HEK293 (cell line): ENCODE data around the gene DENND1A.

Experiments used
- CTCF ChIA-PET: fragments of 350-600 bp; formaldehyde crosslinking; extraction: SDS; loops from one replicate; lab custom pipeline; 2021; ENCODE audit warnings: antibody characterized with exemption; lab: Yijun Ruan, JAX
- POLR2A ChIA-PET: fragments of 300-600 bp; formaldehyde crosslinking; extraction: SDS; loops from one replicate; lab custom pipeline; 2020; ENCODE audit warnings: antibody characterized with exemption, inconsistent platforms; lab: Yijun Ruan, JAX
- H3K27ac ChIP-seq: fragments of 200-500 bp; sonication (Bioruptor generic); 2 replicates; pipeline ENCODE4 v1.5.1; 2014; ENCODE audit warnings: low read depth, low read length, control low read depth, inconsistent platforms; ENCODE audit errors: extremely low read depth
- H3K36me3 ChIP-seq, 2 experiments: fragments of 200-500 bp in 1 of 2; sonication (Bioruptor generic) in 1 of 2; 1 replicate in 1 of 2; 2 replicates in 1 of 2; pipeline ENCODE4 v1.5.1; 2014 to 2017; ENCODE audit warnings: inconsistent platforms in 2 of 2, low read length in 2 of 2; ENCODE audit not compliant: control insufficient read depth in 2 of 2, insufficient read depth in 1 of 2
- H3K4me1 ChIP-seq: fragments of 200-500 bp; sonication (Bioruptor generic); 2 replicates; pipeline ENCODE4 v1.5.1; 2014; ENCODE audit warnings: mild to moderate bottlenecking, low read length, inconsistent platforms; ENCODE audit not compliant: control insufficient read depth, insufficient read depth
- H3K4me3 ChIP-seq: 2 replicates; pipeline ENCODE4 v1.5.1; 2011; ENCODE audit warnings: low read depth, mild to moderate bottlenecking, control low read depth, low read length, moderate library complexity
- H3K9me3 ChIP-seq: fragments of 200-500 bp; sonication (Bioruptor generic); 2 replicates; pipeline ENCODE4 v1.5.1; 2014; ENCODE audit warnings: low read depth, low read length, inconsistent platforms; ENCODE audit not compliant: control insufficient read depth, insufficient read depth
- FEZF1 ChIP-seq: fragments of 450-650 bp; formaldehyde crosslinking; IDR thresholded peaks from 2 replicates; pipeline ENCODE4 v1.5.1; 2016; ENCODE audit warnings: missing biosample characterization, missing genetic modification characterization
- GLIS1 ChIP-seq: fragments of 450-650 bp; formaldehyde crosslinking; IDR thresholded peaks from 2 replicates; pipeline ENCODE4 v1.5.1; 2016; ENCODE audit warnings: missing biosample characterization, missing genetic modification characterization
- MYNN ChIP-seq: fragments of 450-650 bp; formaldehyde crosslinking; IDR thresholded peaks from 2 replicates; pipeline ENCODE4 v1.5.1; 2016; ENCODE audit warnings: missing biosample characterization, missing genetic modification characterization, borderline replicate concordance
- MZF1 ChIP-seq: fragments of 450-650 bp; formaldehyde crosslinking; IDR thresholded peaks from 2 replicates; pipeline ENCODE4 v1.5.1; 2017; ENCODE audit warnings: missing biosample characterization, missing genetic modification characterization, borderline replicate concordance
- ZBTB17 ChIP-seq: fragments of 450-650 bp; formaldehyde crosslinking; IDR thresholded peaks from 2 replicates; pipeline ENCODE4 v1.5.1; 2016; ENCODE audit warnings: missing biosample characterization, missing genetic modification characterization
- ZBTB44 ChIP-seq: fragments of 450-650 bp; IDR thresholded peaks from 2 replicates; pipeline ENCODE4 v1.5.1; 2018; ENCODE audit warnings: missing biosample characterization, mild to moderate bottlenecking, missing genetic modification characterization
- ZEB2 ChIP-seq: fragments of 450-650 bp; formaldehyde crosslinking; IDR thresholded peaks from 2 replicates; pipeline ENCODE4 v1.5.1; 2016; ENCODE audit warnings: missing biosample characterization, missing genetic modification characterization
- ZNF10 ChIP-seq: fragments of 450-650 bp; formaldehyde crosslinking; IDR thresholded peaks from 2 replicates; pipeline ENCODE4 v1.5.1; 2017; ENCODE audit warnings: missing biosample characterization, missing genetic modification characterization
- ZNF114 ChIP-seq: fragments of 450-650 bp; formaldehyde crosslinking; IDR thresholded peaks from 2 replicates; pipeline ENCODE4 v1.5.0; 2017; ENCODE audit warnings: missing biosample characterization, missing genetic modification characterization
- ZNF18 ChIP-seq: fragments of 450-650 bp; formaldehyde crosslinking; IDR thresholded peaks from 2 replicates; pipeline ENCODE4 v1.5.1; 2016; ENCODE audit warnings: missing biosample characterization, missing genetic modification characterization
- ZNF274 ChIP-seq, 2 experiments: fragments of 200-500 bp in 1 of 2; fragments of 450-650 bp in 1 of 2; sonication (Bioruptor generic) in 1 of 2; formaldehyde crosslinking in 1 of 2; IDR thresholded peaks; 2 replicates each; pipeline versions ENCODE4 v1.5.1 to v1.6.1; 2014 to 2016; ENCODE audit warnings: borderline replicate concordance in 1 of 2, inconsistent platforms in 1 of 2, low read length in 1 of 2, missing biosample characterization in 1 of 2, missing genetic modification characterization in 1 of 2
- ZNF324 ChIP-seq: fragments of 450-650 bp; formaldehyde crosslinking; IDR thresholded peaks from 2 replicates; pipeline ENCODE4 v1.5.1; 2016; ENCODE audit warnings: missing biosample characterization, missing genetic modification characterization
- ZNF394 ChIP-seq: fragments of 450-650 bp; formaldehyde crosslinking; IDR thresholded peaks from 2 replicates; pipeline ENCODE4 v1.5.1; 2016; ENCODE audit warnings: missing biosample characterization, missing genetic modification characterization, mild to moderate bottlenecking, moderate library complexity, borderline replicate concordance
- ZNF514 ChIP-seq: fragments of 450-650 bp; formaldehyde crosslinking; IDR thresholded peaks from 2 replicates; pipeline ENCODE4 v1.5.1; 2016; ENCODE audit warnings: missing biosample characterization, missing genetic modification characterization
- ZNF530 ChIP-seq: fragments of 450-650 bp; formaldehyde crosslinking; IDR thresholded peaks from 2 replicates; pipeline ENCODE4 v1.5.1; 2016; ENCODE audit warnings: low read depth, missing biosample characterization, missing genetic modification characterization
- ZNF549 ChIP-seq: fragments of 450-650 bp; IDR thresholded peaks from 2 replicates; pipeline ENCODE4 v1.5.1; 2018; ENCODE audit warnings: missing biosample characterization, missing genetic modification characterization, mild to moderate bottlenecking, inconsistent platforms, moderate library complexity
- ZNF555 ChIP-seq: fragments of 450-650 bp; formaldehyde crosslinking; conservative IDR thresholded peaks from 2 replicates; pipeline ENCODE4 v1.5.1; 2017; ENCODE audit warnings: missing biosample characterization, mild to moderate bottlenecking, missing genetic modification characterization, inconsistent platforms
- ZNF585B ChIP-seq: fragments of 450-650 bp; formaldehyde crosslinking; IDR thresholded peaks from 2 replicates; pipeline ENCODE4 v1.5.1; 2016; ENCODE audit warnings: missing biosample characterization, missing genetic modification characterization
- ZNF600 ChIP-seq: fragments of 450-650 bp; formaldehyde crosslinking; IDR thresholded peaks from 2 replicates; pipeline ENCODE4 v1.5.1; 2016; ENCODE audit warnings: missing biosample characterization, missing genetic modification characterization
- ZNF621 ChIP-seq: fragments of 450-650 bp; formaldehyde crosslinking; IDR thresholded peaks from 2 replicates; pipeline ENCODE4 v1.5.1; 2017; ENCODE audit warnings: missing biosample characterization, missing genetic modification characterization
- TF ChIP-seq, protein P1 (sequence below): fragments of 450-650 bp; formaldehyde crosslinking; conservative IDR thresholded peaks from 2 replicates; pipeline ENCODE4 v1.5.1; 2016; ENCODE audit warnings: low read depth, missing biosample characterization, missing genetic modification characterization
- TF ChIP-seq, protein P2 (sequence below): fragments of 450-650 bp; formaldehyde crosslinking; IDR thresholded peaks from 2 replicates; pipeline ENCODE4 v1.5.1; 2016; ENCODE audit warnings: missing biosample characterization, missing genetic modification characterization, low read depth
- TF ChIP-seq, protein P3 (sequence below): fragments of 450-650 bp; formaldehyde crosslinking; IDR thresholded peaks from 2 replicates; pipeline ENCODE4 v1.5.1; 2016; ENCODE audit warnings: missing biosample characterization, missing genetic modification characterization

DENND1A gene

GRCh38 chr9:123772374-123772773, 157.6 kb downstream of the DENND1A start:
- H3K27ac ChIP-seq, result no peak overlapping the region
- no peaks in the 10 kb centered on the region for H3K9me3 ChIP-seq
- H3K4me3 ChIP-seq, result no peak overlapping the region
- H3K36me3 ChIP-seq, result no peaks in the 10 kb centered on the region
- CTCF ChIA-PET, result interaction anchor here (0.6 to 1.0 kb wide), 2 partner anchors 8 to 1651 kb away, joined by 3 to 4 read pairs; no protein-coding TSS in a partner anchor
- peaks cover 15% of the 10 kb centered on the region; the same call in 1 of the 2 replicates for H3K4me1 ChIP-seq
- no peak for TF ChIP-seq ZNF621 (tag by site-specific recombination)
- TF ChIP-seq GLIS1 (tag by site-specific recombination), result 0 out of 2 replicates have a peak, but pooled peaks have one; percentile 29
- no peak for TF ChIP-seq ZNF555
- TF ChIP-seq ZNF324, result 0 out of 2 replicates have a peak, but pooled peaks have one; percentile 38
- no peak for TF ChIP-seq ZNF585B (tag by site-specific recombination)
- TF ChIP-seq, protein P1, sequence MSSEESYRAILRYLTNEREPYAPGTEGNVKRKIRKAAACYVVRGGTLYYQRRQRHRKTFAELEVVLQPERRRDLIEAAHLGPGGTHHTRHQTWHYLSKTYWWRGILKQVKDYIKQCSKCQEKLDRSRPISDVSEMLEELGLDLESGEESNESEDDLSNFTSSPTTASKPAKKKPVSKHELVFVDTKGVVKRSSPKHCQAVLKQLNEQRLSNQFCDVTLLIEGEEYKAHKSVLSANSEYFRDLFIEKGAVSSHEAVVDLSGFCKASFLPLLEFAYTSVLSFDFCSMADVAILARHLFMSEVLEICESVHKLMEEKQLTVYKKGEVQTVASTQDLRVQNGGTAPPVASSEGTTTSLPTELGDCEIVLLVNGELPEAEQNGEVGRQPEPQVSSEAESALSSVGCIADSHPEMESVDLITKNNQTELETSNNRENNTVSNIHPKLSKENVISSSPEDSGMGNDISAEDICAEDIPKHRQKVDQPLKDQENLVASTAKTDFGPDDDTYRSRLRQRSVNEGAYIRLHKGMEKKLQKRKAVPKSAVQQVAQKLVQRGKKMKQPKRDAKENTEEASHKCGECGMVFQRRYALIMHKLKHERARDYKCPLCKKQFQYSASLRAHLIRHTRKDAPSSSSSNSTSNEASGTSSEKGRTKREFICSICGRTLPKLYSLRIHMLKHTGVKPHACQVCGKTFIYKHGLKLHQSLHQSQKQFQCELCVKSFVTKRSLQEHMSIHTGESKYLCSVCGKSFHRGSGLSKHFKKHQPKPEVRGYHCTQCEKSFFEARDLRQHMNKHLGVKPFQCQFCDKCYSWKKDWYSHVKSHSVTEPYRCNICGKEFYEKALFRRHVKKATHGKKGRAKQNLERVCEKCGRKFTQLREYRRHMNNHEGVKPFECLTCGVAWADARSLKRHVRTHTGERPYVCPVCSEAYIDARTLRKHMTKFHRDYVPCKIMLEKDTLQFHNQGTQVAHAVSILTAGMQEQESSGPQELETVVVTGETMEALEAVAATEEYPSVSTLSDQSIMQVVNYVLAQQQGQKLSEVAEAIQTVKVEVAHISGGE (tag by site-specific recombination), result 0 out of 2 replicates have a peak, but pooled peaks have one; percentile 16
- TF ChIP-seq ZNF274 (IDR thresholded peaks at IDR 0.05; ENCODE audit: low read length), result no peak
- no peak for TF ChIP-seq ZNF274 (tag by site-specific recombination; IDR thresholded peaks at IDR 0.05; ENCODE audit: borderline replicate concordance)
- TF ChIP-seq ZNF114 (tag by site-specific recombination), result no peak
- TF ChIP-seq MYNN (tag by site-specific recombination), result no peak
- TF ChIP-seq ZNF18, result no peak
- TF ChIP-seq ZNF10 (tag by site-specific recombination), result peak; percentile 57
- no peak for TF ChIP-seq ZBTB44
- TF ChIP-seq, protein P2, sequence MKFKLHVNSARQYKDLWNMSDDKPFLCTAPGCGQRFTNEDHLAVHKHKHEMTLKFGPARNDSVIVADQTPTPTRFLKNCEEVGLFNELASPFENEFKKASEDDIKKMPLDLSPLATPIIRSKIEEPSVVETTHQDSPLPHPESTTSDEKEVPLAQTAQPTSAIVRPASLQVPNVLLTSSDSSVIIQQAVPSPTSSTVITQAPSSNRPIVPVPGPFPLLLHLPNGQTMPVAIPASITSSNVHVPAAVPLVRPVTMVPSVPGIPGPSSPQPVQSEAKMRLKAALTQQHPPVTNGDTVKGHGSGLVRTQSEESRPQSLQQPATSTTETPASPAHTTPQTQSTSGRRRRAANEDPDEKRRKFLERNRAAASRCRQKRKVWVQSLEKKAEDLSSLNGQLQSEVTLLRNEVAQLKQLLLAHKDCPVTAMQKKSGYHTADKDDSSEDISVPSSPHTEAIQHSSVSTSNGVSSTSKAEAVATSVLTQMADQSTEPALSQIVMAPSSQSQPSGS (tag by site-specific recombination), result peak; percentile 77
- TF ChIP-seq ZNF394, result no peak
- TF ChIP-seq ZBTB17 (tag by site-specific recombination), result peak; percentile 30; the same call in 1 of the 2 replicates
- TF ChIP-seq, protein P3, sequence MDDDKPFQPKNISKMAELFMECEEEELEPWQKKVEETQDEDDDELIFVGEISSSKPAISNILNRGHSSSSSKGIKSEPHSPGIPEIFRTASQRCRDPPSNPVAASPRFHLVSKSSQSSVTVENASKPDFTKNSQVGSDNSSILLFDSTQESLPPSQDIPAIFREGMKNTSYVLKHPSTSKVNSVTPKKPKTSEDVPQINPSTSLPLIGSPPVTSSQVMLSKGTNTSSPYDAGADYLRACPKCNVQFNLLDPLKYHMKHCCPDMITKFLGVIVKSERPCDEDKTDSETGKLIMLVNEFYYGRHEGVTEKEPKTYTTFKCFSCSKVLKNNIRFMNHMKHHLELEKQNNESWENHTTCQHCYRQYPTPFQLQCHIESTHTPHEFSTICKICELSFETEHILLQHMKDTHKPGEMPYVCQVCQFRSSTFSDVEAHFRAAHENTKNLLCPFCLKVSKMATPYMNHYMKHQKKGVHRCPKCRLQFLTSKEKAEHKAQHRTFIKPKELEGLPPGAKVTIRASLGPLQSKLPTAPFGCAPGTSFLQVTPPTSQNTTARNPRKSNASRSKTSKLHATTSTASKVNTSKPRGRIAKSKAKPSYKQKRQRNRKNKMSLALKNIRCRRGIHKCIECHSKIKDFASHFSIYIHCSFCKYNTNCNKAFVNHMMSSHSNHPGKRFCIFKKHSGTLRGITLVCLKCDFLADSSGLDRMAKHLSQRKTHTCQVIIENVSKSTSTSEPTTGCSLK (tag by site-specific recombination), result no peak
- peak; percentile 86 for TF ChIP-seq ZNF549 (tag by site-specific recombination)
- no peak for TF ChIP-seq ZNF530 (tag by site-specific recombination)
- TF ChIP-seq ZNF514, result no peak
- TF ChIP-seq ZEB2 (tag by site-specific recombination), result 0 out of 2 replicates have a peak, but pooled peaks have one; percentile 26
- 0 out of 2 replicates have a peak, but pooled peaks have one; percentile 62 for TF ChIP-seq MZF1 (tag by site-specific recombination)
- TF ChIP-seq FEZF1, result no peak
- no peak for TF ChIP-seq ZNF600 (tag by site-specific recombination)
- TF ChIP-seq, all 188 proteins: peak for 9
- POLR2A ChIA-PET, result no interaction called here
